Measurements from ENCODE around the gene SCD. TPM values are rescaled to one million over a fixed set of nuclear protein-coding genes. Genes with fewer than 3 reads are reported as not detected.

The SCD gene
- total and polyA plus RNA-seq, 9 of the 15 experiments (the other 6 are each of a cell fraction or from before 2014, with no cell fraction given), result 114 to 486 (median 188) TPM

DNA sequence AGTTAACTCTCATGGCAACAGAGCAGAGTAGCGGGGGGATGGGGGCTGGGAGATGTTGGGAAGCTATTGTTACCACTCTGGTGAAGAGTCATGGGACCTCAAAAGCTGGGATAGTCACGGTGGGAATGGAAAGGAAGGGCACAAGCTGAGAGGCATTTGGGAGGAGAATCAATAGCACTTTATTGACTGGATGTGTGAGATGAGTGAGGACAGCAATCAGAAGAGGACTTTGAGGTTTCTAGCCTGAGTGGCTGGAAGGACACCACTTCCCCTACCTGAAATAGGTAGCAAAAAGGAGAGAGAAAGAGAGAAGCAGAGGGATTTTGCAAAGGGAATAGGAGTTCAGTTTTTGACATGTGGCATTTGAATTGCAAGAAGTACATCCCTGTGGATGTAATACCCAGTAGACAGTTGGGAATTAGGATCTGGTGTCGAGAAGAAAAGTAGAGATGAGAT, 27.2 kb downstream of the SCD start (continued):
- TF ChIP-seq, protein P1, sequence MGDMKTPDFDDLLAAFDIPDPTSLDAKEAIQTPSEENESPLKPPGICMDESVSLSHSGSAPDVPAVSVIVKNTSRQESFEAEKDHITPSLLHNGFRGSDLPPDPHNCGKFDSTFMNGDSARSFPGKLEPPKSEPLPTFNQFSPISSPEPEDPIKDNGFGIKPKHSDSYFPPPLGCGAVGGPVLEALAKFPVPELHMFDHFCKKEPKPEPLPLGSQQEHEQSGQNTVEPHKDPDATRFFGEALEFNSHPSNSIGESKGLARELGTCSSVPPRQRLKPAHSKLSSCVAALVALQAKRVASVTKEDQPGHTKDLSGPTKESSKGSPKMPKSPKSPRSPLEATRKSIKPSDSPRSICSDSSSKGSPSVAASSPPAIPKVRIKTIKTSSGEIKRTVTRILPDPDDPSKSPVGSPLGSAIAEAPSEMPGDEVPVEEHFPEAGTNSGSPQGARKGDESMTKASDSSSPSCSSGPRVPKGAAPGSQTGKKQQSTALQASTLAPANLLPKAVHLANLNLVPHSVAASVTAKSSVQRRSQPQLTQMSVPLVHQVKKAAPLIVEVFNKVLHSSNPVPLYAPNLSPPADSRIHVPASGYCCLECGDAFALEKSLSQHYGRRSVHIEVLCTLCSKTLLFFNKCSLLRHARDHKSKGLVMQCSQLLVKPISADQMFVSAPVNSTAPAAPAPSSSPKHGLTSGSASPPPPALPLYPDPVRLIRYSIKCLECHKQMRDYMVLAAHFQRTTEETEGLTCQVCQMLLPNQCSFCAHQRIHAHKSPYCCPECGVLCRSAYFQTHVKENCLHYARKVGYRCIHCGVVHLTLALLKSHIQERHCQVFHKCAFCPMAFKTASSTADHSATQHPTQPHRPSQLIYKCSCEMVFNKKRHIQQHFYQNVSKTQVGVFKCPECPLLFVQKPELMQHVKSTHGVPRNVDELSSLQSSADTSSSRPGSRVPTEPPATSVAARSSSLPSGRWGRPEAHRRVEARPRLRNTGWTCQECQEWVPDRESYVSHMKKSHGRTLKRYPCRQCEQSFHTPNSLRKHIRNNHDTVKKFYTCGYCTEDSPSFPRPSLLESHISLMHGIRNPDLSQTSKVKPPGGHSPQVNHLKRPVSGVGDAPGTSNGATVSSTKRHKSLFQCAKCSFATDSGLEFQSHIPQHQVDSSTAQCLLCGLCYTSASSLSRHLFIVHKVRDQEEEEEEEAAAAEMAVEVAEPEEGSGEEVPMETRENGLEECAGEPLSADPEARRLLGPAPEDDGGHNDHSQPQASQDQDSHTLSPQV (IDR thresholded peaks at IDR 0.05), result no peak
- TF ChIP-seq RBM25 (IDR thresholded peaks at IDR 0.05; ENCODE audit: low read depth, low read length, severe bottlenecking) (no peak), RAD51 (IDR thresholded peaks at IDR 0.05; ENCODE audit: borderline replicate concordance, low read depth) (no peak), ARNT (IDR thresholded peaks at IDR 0.05) (peak in 1 of 2 experiments; percentile 40; a peak in 1 of 4 replicates), SPI1 (IDR thresholded peaks at IDR 0.05; ENCODE audit: borderline replicate concordance, low read depth, low read length) (0 out of 2 replicates have a peak, but pooled peaks have one; percentile 12), ESRRA (IDR thresholded peaks at IDR 0.05; ENCODE audit: borderline replicate concordance, low read depth) (no peak), ZNF785 (CRISPR knock-in tag; IDR thresholded peaks at IDR 0.05) (no peak), BRD4 (IDR thresholded peaks at IDR 0.05) (no peak), RUNX1 (IDR thresholded peaks at IDR 0.05; ENCODE audit: low read depth) (no peak), ZNF583 (CRISPR knock-in tag; IDR thresholded peaks at IDR 0.05) (no peak), PHF8 (IDR thresholded peaks at IDR 0.05; ENCODE audit: borderline replicate concordance, low read length) (no peak), HDAC8 (tag; IDR thresholded peaks at IDR 0.05) (no peak), MYBL2 (IDR thresholded peaks at IDR 0.05; ENCODE audit: low read depth) (no peak), MYBL2 (CRISPR knock-in tag; IDR thresholded peaks at IDR 0.05; ENCODE audit: borderline replicate concordance) (no peak), TCF7L2 (IDR thresholded peaks at IDR 0.05; ENCODE audit: low read depth, low read length) (no peak)
- TF ChIP-seq, protein P2, sequence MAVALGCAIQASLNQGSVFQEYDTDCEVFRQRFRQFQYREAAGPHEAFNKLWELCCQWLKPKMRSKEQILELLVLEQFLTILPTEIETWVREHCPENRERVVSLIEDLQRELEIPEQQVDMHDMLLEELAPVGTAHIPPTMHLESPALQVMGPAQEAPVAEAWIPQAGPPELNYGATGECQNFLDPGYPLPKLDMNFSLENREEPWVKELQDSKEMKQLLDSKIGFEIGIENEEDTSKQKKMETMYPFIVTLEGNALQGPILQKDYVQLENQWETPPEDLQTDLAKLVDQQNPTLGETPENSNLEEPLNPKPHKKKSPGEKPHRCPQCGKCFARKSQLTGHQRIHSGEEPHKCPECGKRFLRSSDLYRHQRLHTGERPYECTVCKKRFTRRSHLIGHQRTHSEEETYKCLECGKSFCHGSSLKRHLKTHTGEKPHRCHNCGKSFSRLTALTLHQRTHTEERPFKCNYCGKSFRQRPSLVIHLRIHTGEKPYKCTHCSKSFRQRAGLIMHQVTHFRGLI (CRISPR knock-in tag; IDR thresholded peaks at IDR 0.05), result no peak
- TF ChIP-seq, protein P3, sequence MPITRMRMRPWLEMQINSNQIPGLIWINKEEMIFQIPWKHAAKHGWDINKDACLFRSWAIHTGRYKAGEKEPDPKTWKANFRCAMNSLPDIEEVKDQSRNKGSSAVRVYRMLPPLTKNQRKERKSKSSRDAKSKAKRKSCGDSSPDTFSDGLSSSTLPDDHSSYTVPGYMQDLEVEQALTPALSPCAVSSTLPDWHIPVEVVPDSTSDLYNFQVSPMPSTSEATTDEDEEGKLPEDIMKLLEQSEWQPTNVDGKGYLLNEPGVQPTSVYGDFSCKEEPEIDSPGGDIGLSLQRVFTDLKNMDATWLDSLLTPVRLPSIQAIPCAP (CRISPR knock-in tag; IDR thresholded peaks at IDR 0.05; ENCODE audit: borderline replicate concordance), result no peak
- TF ChIP-seq, protein P4, sequence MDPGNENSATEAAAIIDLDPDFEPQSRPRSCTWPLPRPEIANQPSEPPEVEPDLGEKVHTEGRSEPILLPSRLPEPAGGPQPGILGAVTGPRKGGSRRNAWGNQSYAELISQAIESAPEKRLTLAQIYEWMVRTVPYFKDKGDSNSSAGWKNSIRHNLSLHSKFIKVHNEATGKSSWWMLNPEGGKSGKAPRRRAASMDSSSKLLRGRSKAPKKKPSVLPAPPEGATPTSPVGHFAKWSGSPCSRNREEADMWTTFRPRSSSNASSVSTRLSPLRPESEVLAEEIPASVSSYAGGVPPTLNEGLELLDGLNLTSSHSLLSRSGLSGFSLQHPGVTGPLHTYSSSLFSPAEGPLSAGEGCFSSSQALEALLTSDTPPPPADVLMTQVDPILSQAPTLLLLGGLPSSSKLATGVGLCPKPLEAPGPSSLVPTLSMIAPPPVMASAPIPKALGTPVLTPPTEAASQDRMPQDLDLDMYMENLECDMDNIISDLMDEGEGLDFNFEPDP (CRISPR knock-in tag; IDR thresholded peaks at IDR 0.05), result no peak
- TF ChIP-seq, protein P5, sequence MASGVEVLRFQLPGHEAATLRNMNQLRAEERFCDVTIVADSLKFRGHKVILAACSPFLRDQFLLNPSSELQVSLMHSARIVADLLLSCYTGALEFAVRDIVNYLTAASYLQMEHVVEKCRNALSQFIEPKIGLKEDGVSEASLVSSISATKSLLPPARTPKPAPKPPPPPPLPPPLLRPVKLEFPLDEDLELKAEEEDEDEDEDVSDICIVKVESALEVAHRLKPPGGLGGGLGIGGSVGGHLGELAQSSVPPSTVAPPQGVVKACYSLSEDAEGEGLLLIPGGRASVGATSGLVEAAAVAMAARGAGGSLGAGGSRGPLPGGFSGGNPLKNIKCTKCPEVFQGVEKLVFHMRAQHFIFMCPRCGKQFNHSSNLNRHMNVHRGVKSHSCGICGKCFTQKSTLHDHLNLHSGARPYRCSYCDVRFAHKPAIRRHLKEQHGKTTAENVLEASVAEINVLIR (CRISPR knock-in tag; IDR thresholded peaks at IDR 0.05), result no peak
